NCI-H1417 treated with DMSO at 0.1 percent for 48 hours (cell line): ENCODE data around the gene CTDNEP1.

ENCODE experiments used
- DNase-seq: peaks from one replicate; lab custom pipeline; 2025; lab: John Stamatoyannopoulos, UW

The CTDNEP1 gene

DNA sequence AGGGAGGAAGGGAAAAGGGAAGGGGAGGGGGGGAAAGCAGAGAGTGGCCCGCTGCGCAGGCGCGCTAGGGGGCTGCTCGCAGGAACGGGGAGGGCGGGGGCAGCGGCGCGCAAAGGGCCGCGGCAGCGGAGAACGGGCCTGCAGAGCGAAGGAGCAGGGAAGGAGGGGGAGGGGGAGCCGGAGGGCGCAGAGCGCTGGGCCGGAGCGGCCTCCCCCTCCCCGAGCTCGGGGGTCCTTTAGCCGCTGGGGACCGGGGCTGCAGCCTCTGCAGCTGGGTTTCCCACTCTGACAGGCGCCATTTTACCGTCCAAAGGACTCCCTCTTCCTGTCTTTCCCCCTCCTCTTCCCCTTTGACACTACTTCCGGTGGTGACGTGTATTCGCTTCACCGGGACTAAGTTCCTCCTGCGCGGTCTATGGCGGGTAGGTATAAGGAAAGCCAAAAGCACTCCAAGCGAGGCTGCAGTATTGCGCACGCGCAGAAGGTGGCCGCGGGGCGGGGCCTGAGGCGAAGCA, at the start of gene CTDNEP1:
TSS of gene CTDNEP1 (minus strand) at position 74 of the 515 bp plus-strand sequence. CDS start 438 bp downstream, outside the sequence.
- DNase-seq: peak; percentile 74

DNA sequence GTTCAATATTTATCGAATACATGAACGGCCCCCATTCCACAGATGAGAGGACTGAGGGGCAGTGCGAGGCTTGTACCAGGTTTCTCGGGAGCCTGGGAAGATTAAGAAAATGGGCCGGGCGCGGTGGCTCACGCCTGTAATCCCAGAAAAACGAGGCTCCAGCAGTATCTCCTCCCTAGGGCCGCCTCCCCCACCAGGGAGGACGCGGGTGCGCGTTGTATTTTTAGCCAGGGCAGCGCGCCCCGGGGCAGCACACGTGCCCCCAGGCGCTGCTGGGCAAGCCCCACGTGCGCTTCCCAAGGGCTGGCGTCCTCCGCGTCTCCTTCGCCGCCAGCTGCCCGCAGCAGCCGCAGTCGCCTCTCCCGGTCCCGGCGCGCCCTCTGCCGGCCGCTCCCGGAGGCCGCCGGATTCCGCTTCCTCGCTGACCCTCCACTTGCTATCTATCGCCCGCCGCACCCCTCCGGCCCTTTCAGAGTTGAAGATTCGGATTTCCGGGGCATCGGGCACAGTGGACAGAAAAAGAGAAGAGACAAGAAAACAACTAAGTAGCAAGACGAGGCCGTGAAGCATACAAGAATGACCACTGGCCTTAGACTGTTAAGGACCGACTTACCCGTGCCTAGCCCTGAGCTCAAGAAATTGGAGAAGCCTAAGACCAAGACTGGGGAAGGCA, 44.8 kb upstream of the CTDNEP1 start:
- no peak for DNase-seq

GRCh38 chr17:7295230-7296180, 44.0 kb upstream of the CTDNEP1 start:
- DNase-seq: no peak

GRCh38 chr17:7294614-7295153, 43.1 kb upstream of the CTDNEP1 start, which contains the start of gene YBX2:
Gene YBX2 (minus strand): TSS chr17:7294639. CDS start chr17:7294500, 139 bp downstream.
- peak; percentile 64 for DNase-seq

- no peak for DNase-seq
Observed at GRCh38 chr17:7293816-7294613, 42.5 kb upstream of the CTDNEP1 start.

GRCh38 chr17:7293159-7293558, 41.6 kb upstream of the CTDNEP1 start:
- no peak for DNase-seq

- no peak for DNase-seq
Observed at GRCh38 chr17:7292729-7293128, 41.2 kb upstream of the CTDNEP1 start.

DNA sequence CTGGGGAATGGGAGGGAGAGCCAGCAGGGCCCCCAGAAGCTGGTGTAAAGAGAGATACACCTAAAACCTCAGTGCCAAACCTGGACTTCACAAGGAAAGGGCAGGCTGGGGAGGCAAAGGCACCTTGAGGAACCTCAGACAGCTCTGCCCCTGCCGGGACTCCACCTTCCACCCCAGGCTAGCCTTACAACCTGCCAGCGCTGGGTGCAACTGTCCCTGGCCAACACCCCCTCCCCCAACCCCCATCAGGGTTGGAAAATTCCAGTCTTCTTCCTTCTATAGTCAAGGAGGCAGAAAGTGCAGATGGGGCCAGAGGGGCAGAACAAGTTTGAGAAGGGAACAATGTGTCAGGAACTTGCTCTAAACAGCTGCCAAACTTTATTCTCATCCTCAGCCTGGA, 40.7 kb upstream of the CTDNEP1 start:
- DNase-seq: no peak

DNA sequence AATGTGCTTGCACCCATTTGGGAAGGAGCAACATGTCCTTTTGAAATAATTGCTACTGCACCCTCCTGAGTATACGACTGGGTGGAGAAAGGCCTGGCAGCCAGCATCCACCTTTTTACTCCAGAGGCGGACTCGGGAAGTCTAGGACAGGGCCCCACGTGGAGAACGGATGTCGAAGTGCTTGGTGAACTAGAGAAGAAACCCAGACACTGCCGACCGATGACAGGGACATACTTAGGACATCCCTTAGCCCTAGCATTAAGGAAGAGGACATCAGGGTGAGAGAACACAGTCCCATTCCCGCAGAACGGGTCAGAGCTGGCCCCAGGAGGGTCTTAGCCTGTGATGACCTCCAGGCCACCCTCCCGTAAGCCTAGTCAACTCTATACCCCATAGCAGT, 39.2 kb upstream of the CTDNEP1 start:
- DNase-seq: no peak

- no peak for DNase-seq
Observed at GRCh38 chr17:7290166-7290565, 38.6 kb upstream of the CTDNEP1 start.

- no peak for DNase-seq
Observed at GRCh38 chr17:7289256-7290032, 37.9 kb upstream of the CTDNEP1 start.

GRCh38 chr17:7285679-7286078, 34.1 kb upstream of the CTDNEP1 start:
- DNase-seq: no peak

GRCh38 chr17:7284911-7285310, 33.4 kb upstream of the CTDNEP1 start:
- no peak for DNase-seq

- DNase-seq: no peak
Observed at GRCh38 chr17:7283471-7284216, 32.1 kb upstream of the CTDNEP1 start.

DNA sequence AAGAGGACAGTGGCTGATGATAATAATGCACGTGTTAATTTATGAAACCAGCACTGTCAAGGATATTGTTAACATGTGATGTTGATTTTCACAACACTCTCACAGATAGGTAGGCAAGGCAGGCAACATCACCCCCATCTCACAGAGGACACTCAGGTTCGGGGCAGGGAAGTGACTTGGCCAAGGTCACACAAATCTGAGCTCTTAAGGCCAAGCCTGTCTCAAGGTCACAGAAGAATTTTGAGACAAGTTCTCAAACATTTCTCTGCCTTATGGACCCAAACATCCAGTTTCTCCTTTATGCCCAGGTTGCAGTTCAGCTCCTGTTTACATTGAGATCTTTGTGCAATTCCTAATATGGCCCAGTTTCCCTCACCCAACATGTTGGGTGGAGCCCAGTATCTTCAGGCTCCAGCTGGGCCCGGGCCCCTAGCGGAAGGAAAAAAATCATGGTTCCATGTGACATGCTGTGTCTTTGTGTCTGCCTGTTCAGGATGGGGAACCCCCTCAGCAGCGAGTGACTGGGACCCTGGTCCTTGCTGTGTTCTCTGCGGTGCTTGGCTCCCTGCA, 31.3 kb upstream of the CTDNEP1 start:
- no peak for DNase-seq

GRCh38 chr17:7281953-7282751, 30.6 kb upstream of the CTDNEP1 start:
- DNase-seq: no peak

DNA sequence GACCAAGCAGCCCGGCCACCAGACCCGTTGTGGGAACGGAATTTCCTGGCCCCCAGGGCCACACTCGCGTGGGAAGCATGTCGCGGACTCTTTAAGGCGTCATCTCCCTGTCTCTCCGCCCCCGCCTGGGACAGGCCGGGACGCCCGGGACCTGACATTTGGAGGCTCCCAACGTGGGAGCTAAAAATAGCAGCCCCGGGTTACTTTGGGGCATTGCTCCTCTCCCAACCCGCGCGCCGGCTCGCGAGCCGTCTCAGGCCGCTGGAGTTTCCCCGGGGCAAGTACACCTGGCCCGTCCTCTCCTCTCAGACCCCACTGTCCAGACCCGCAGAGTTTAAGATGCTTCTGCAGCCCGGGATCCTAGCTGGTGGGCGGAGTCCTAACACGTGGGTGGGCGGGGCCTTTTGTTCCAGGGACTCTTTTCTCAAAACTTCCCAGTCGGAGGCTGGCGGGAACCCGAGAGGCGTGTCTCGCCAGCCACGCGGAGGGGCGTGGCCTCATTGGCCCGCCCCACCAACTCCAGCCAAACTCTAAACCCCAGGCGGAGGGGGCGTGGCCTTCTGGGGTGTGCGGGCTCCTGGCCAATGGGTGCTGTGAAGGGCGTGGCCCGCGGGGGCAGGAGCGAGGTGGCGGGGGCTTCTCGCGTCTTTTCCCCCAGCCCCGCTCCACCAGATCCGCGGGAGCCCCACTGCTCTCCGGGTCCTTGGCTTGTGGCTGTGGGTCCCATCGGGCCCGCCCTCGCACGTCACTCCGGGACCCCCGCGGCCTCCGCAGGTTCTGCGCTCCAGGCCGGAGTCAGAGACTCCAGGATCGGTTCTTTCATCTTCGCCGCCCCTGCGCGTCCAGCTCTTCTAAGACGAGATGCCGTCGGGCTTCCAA, 29.8 kb upstream of the CTDNEP1 start, which contains the start of gene SLC2A4:
TSS of gene SLC2A4 (plus strand) at position 645 of the 879 bp plus-strand sequence. CDS start at position 862, 217 bp downstream.
- DNase-seq: peak; percentile 36
